ENCODE measurements around the gene PDS5A. TPM values are rescaled to one million over a fixed set of nuclear protein-coding genes. Genes with fewer than 3 reads are reported as not detected.

Gene PDS5A
- polyA plus RNA-seq, 3 donors, result 14.2 to 19.4 (median 17.7) TPM

- H3K9ac ChIP-seq (ENCODE audit: insufficient read depth, low read length, poor library complexity, severe bottlenecking), result no peak overlapping the region
- H3K4me1 ChIP-seq (ENCODE audit: control insufficient read depth in 1 of 2, insufficient read depth in 2 of 2, low read length in 2 of 2), result peaks cover 2 to 5% of the 10 kb centered on the region in 2 donors
- no peaks in the 10 kb centered on the region for H3K36me3 Mint-ChIP-seq
- 100% methylated on average over 1 of the region's 8 CpGs for WGBS (ENCODE audit: insufficient coverage)
- H3K4me3 Mint-ChIP-seq, result no peak overlapping the region
- no peak overlapping the region for H3K4me2 ChIP-seq (replicated peaks; ENCODE audit: extremely low read depth, low read length, poor library complexity, severe bottlenecking)
- no peak for TF ChIP-seq CTCF (IDR thresholded peaks at IDR 0.05)
- H3K4me3 ChIP-seq (replicated peaks in 1 of 3; ENCODE audit: low read depth in 2 of 3, low read length in 3 of 3), result no peak overlapping the region
- H4K20me1 ChIP-seq (ENCODE audit: insufficient read depth, low read length), result no peaks in the 10 kb centered on the region
- H3K27ac Mint-ChIP-seq, result peak overlapping the region in 2 of 7 donors; percentile 24 to 68
- H3K4me1 Mint-ChIP-seq, result peaks cover 14% of the 10 kb centered on the region
- no peak for DNase-seq
- H2AFZ ChIP-seq (ENCODE audit: insufficient read depth, low read depth, low read length, poor library complexity, severe bottlenecking), result no peak overlapping the region
- no peaks in the 10 kb centered on the region for H3K36me3 ChIP-seq (replicated peaks in 1 of 2; ENCODE audit: control insufficient read depth in 1 of 2, insufficient read depth in 2 of 2, low read length in 2 of 2)
- H3K9me3 Mint-ChIP-seq, result peaks cover 0 to 3% (median 0%) of the 10 kb centered on the region in 7 donors
- H3K79me2 ChIP-seq (ENCODE audit: insufficient read depth, low read length), result no peaks in the 10 kb centered on the region
- H3K27me3 ChIP-seq (ENCODE audit: control insufficient read depth in 2 of 2, insufficient read depth in 2 of 2, low read length in 2 of 2), result no peaks in the 10 kb centered on the region
- H3K27me3 Mint-ChIP-seq (ENCODE audit: low read depth in 3 of 3), result peaks cover 0 to 2% (median 0%) of the 10 kb centered on the region in 3 donors
- H3K27ac ChIP-seq (ENCODE audit: low read depth in 1 of 2, low read length in 2 of 2), result no peak overlapping the region
- no peaks in the 10 kb centered on the region for H3K9me3 ChIP-seq (replicated peaks in 1 of 2; ENCODE audit: control insufficient read depth in 1 of 2, insufficient read depth in 1 of 2, low read length in 2 of 2)
- intact Hi-C loops (cut with micrococcal nuclease), result no loop called here
Measured at GRCh38 chr4:39998659-39999345, 21.1 kb upstream of the PDS5A start.

GRCh38 chr4:39996811-39997210 lies 19.1 kb upstream of the PDS5A start:
- Histone ChIP-seq H3K27me3 (ENCODE audit: control insufficient read depth in 2 of 2, insufficient read depth in 2 of 2, low read length in 2 of 2) (no peaks in the 10 kb centered on the region), H2AFZ (ENCODE audit: insufficient read depth, low read depth, low read length, poor library complexity, severe bottlenecking) (no peak overlapping the region), H3K4me1 (ENCODE audit: control insufficient read depth in 1 of 2, insufficient read depth in 2 of 2, low read length in 2 of 2) (no peaks in the 10 kb centered on the region), H3K9me3 (replicated peaks in 1 of 2; ENCODE audit: control insufficient read depth in 1 of 2, insufficient read depth in 1 of 2, low read length in 2 of 2) (no peaks in the 10 kb centered on the region), H3K9ac (ENCODE audit: insufficient read depth, low read length, poor library complexity, severe bottlenecking) (no peak overlapping the region), H3K79me2 (ENCODE audit: insufficient read depth, low read length) (no peaks in the 10 kb centered on the region), H3K4me2 (replicated peaks; ENCODE audit: extremely low read depth, low read length, poor library complexity, severe bottlenecking) (no peak overlapping the region), H3K27ac (ENCODE audit: low read depth in 1 of 2, low read length in 2 of 2) (no peak overlapping the region), H3K36me3 (replicated peaks in 1 of 2; ENCODE audit: control insufficient read depth in 1 of 2, insufficient read depth in 2 of 2, low read length in 2 of 2) (no peaks in the 10 kb centered on the region), H3K4me3 (replicated peaks in 1 of 3; ENCODE audit: low read depth in 2 of 3, low read length in 3 of 3) (no peak overlapping the region), H4K20me1 (ENCODE audit: insufficient read depth, low read length) (no peaks in the 10 kb centered on the region)
- Mint-ChIP-seq H3K36me3 (no peaks in the 10 kb centered on the region), H3K27me3 (ENCODE audit: low read depth in 3 of 3) (peaks cover 0 to 4% (median 3%) of the 10 kb centered on the region in 3 donors), H3K9me3 (peaks cover 0 to 3% (median 0%) of the 10 kb centered on the region in 7 donors), H3K4me1 (peaks cover 9% of the 10 kb centered on the region), H3K27ac (no peak overlapping the region), H3K4me3 (no peak overlapping the region)
- TF ChIP-seq CTCF (IDR thresholded peaks at IDR 0.05), result no peak
- intact Hi-C loops (cut with micrococcal nuclease), result no loop called here
- DNase-seq, result no peak
- WGBS (ENCODE audit: insufficient coverage), result 100% methylated on average over 3 of the region's 8 CpGs
